GM18499 (cell line): ENCODE results near the gene SLC26A2.
A peak's percentile ranks its signal among the peaks of the same experiment; 100 is the strongest.
"Not testable (repeated sequence)": the region's sequence is repeated elsewhere in the genome, so short reads cannot be mapped to it uniquely, and the experiment has no call there.

Experiments used
- ATAC-seq: cut with Tn5 transposase; IDR thresholded peaks from one replicate; pipeline ENCODE4 v1.9.1; 2021; ENCODE audit warnings: moderate number of reproducible peaks; ENCODE audit not compliant: insufficient read depth, unreplicated experiment

SLC26A2 gene

DNA sequence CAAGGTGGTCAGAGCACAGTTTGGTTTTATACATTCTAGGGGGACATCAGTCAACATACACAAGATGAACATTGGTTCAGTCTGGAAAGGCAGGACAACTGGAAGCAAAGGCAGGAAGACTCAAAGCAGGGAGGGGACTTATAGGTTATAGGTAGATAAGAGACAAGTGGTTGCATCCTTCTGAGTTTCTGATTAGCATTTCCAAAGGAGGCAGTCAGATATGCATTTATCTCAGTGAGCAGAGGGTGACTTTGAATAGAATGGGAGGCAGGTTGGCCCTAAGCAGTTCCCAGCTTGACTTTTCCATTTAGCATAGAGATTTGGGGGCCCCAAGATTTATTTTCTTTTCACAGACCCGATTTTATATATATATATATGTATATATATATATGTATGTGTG is 67.5 kb downstream of the SLC26A2 start:
- not testable (repeated sequence) for ATAC-seq

GRCh38 chr5:150033334-150033733 is 72.8 kb downstream of the SLC26A2 start:
- no peak for ATAC-seq

GRCh38 chr5:150034662-150035061 is 74.1 kb downstream of the SLC26A2 start:
- no peak for ATAC-seq

GRCh38 chr5:150035139-150035895 is 74.8 kb downstream of the SLC26A2 start:
- peak; percentile 88 for ATAC-seq

- no peak for ATAC-seq
Observed at GRCh38 chr5:150036513-150036912, 76.0 kb downstream of the SLC26A2 start.
